ENCODE results near the gene CDKL4. TPM values are rescaled to one million over a fixed set of nuclear protein-coding genes. Genes with fewer than 3 reads are reported as not detected.

Gene CDKL4
- total RNA-seq, 1 donor from 2014 or later: 2.0 TPM

- Mint-ChIP-seq H3K27ac (no peak overlapping the region), H3K4me1 (ENCODE audit: low read depth) (peaks cover 8% of the 10 kb centered on the region), H3K9me3 (ENCODE audit: low read depth) (no peaks in the 10 kb centered on the region), H3K27me3 (no peaks in the 10 kb centered on the region), H3K4me3 (ENCODE audit: low read depth) (no peak overlapping the region), H3K36me3 (ENCODE audit: insufficient read depth) (no peaks in the 10 kb centered on the region)
- no peak for DNase-seq (ENCODE audit: low spot score, unreplicated experiment)
- TF ChIP-seq CTCF (IDR thresholded peaks at IDR 0.05; ENCODE audit: unreplicated experiment): no peak
Observed at GRCh38 chr2:39164089-39164488, 79.7 kb downstream of the CDKL4 start.

- H3K36me3 Mint-ChIP-seq (ENCODE audit: insufficient read depth): no peaks in the 10 kb centered on the region
- H3K4me3 Mint-ChIP-seq (ENCODE audit: low read depth): no peak overlapping the region
- DNase-seq (ENCODE audit: low spot score, unreplicated experiment): no peak
- no peaks in the 10 kb centered on the region for H3K27me3 Mint-ChIP-seq
- TF ChIP-seq CTCF (IDR thresholded peaks at IDR 0.05; ENCODE audit: unreplicated experiment): no peak
- peaks cover 8% of the 10 kb centered on the region for H3K4me1 Mint-ChIP-seq (ENCODE audit: low read depth)
- no peaks in the 10 kb centered on the region for H3K9me3 Mint-ChIP-seq (ENCODE audit: low read depth)
- H3K27ac Mint-ChIP-seq: no peak overlapping the region
Observed at GRCh38 chr2:39160982-39161381, 82.8 kb downstream of the CDKL4 start.

GRCh38 chr2:39159283-39159682 is 84.5 kb downstream of the CDKL4 start:
- Mint-ChIP-seq H3K4me3 (ENCODE audit: low read depth) (no peak overlapping the region), H3K27me3 (no peaks in the 10 kb centered on the region), H3K4me1 (ENCODE audit: low read depth) (peaks cover 8% of the 10 kb centered on the region), H3K9me3 (ENCODE audit: low read depth) (no peaks in the 10 kb centered on the region), H3K36me3 (ENCODE audit: insufficient read depth) (no peaks in the 10 kb centered on the region), H3K27ac (no peak overlapping the region)
- DNase-seq (ENCODE audit: low spot score, unreplicated experiment): no peak
- TF ChIP-seq CTCF (IDR thresholded peaks at IDR 0.05; ENCODE audit: unreplicated experiment): no peak

- Mint-ChIP-seq H3K9me3 (ENCODE audit: low read depth) (no peaks in the 10 kb centered on the region), H3K4me1 (ENCODE audit: low read depth) (peaks cover 8% of the 10 kb centered on the region), H3K4me3 (ENCODE audit: low read depth) (no peak overlapping the region), H3K27me3 (no peaks in the 10 kb centered on the region), H3K36me3 (ENCODE audit: insufficient read depth) (no peaks in the 10 kb centered on the region), H3K27ac (no peak overlapping the region)
- no peak for DNase-seq (ENCODE audit: low spot score, unreplicated experiment)
- no peak for TF ChIP-seq CTCF (IDR thresholded peaks at IDR 0.05; ENCODE audit: unreplicated experiment)
Observed at GRCh38 chr2:39158351-39158750, 85.4 kb downstream of the CDKL4 start.

GRCh38 chr2:39156846-39157245 is 86.9 kb downstream of the CDKL4 start:
- Mint-ChIP-seq H3K36me3 (ENCODE audit: insufficient read depth) (no peaks in the 10 kb centered on the region), H3K4me3 (ENCODE audit: low read depth) (no peak overlapping the region), H3K4me1 (ENCODE audit: low read depth) (peaks cover 8% of the 10 kb centered on the region), H3K9me3 (ENCODE audit: low read depth) (no peaks in the 10 kb centered on the region), H3K27me3 (no peaks in the 10 kb centered on the region), H3K27ac (no peak overlapping the region)
- no peak for TF ChIP-seq CTCF (IDR thresholded peaks at IDR 0.05; ENCODE audit: unreplicated experiment)
- DNase-seq (ENCODE audit: low spot score, unreplicated experiment): no peak

All from progenitor cell of endocrine pancreas (in vitro differentiated cells).